ENCODE data around the gene NCAPD2.

- TF ChIP-seq CTCF (IDR thresholded peaks at IDR 0.05), result peak; percentile 95
- TF ChIP-seq EZH2 (IDR thresholded peaks at IDR 0.05; ENCODE audit: borderline replicate concordance, insufficient read depth, low read depth, low read length, poor library complexity, severe bottlenecking), result no peak
Observed at GRCh38 chr12:6563448-6564050, 69.6 kb downstream of the NCAPD2 start.

All from B cell (primary cell).